ENCODE measurements around the gene UBAC2.

Gene UBAC2

DNA sequence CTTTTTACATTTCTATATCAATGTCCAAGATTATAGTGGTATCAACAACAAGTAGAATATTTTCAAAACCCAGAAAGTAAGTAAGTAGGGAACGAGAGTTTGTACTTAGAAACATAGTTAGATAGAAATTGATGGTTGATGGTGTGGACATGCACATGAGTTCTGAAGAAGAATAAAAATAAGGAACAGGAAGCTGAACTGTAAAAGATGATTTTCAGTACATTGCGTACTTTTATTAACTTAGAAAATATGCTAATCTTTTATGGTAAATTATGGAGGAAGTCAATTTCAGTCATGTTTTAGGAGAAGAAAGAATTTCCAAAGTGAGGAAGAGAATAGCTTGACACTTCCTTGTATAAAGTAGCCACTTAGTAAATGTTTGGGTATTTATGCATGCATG lies 69.9 kb downstream of the UBAC2 start:
- no peak for DNase-seq (ENCODE audit: low read depth in 3 of 3)

DNA sequence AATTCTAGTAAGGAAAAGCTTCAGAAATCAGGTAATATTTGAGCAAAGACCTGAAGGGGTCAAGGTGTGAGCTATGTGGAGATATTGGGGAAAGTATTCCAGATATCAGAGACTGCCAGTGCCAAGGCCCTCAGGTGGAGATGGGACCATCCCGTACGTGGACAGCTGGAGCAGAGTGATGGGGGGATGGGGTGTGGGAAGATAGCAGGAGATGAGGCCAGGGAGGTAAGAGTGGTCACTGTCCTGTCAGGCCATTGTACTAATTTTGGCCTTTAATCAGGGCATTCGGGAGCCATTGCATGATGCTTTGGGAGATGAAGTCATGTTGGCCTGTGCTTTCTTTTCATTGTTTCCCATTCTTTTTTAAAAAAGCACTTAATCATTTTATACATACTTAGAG lies 70.6 kb downstream of the UBAC2 start:
- DNase-seq (ENCODE audit: low read depth in 3 of 3): no peak

- DNase-seq (ENCODE audit: low read depth in 3 of 3): no peak
These were observed 71.8 kb downstream of the UBAC2 start for GRCh38 chr13:99272481-99272880.

DNA sequence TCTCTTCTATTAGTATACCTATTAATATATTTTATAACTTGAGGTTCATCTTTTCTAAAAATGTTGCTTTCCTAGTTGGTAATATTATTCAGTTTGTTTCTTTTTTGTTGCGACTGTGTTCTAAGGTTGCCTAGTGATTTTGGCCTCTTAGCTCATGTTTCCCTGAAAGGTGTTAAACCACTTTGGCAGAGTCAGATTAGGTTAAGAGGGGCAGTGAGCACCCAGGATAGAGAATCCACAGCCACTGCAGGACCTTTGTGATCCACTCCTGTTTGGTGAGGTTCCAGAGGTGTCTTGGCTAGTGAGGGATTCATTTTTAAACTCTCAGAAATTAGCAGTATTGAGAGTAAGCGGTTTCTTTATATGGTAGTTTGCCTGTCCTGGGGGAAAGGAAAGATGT lies 72.5 kb downstream of the UBAC2 start:
- no peak for DNase-seq (ENCODE audit: low read depth in 3 of 3)

DNA sequence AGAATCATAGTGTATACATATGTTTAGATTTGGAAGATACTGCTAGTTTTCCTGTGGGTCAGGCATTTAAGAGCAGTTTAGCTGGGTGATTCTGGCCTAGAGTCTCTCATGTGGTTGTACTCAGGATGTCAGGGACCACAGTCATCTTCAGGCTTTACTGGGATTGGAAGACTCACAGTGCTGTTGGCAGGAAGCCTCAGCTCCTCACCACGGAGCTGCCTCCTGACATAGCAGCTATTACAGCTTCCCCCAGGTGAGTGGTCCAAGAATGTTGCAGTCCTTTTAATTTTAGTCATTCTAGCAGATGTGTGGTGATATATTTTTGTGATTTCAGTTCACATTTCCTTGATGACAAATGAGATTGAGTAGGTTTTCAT lies 74.4 kb downstream of the UBAC2 start:
- no peak for DNase-seq (ENCODE audit: low read depth in 3 of 3)

- DNase-seq (ENCODE audit: low read depth in 3 of 3): no peak
These were observed 76.1 kb downstream of the UBAC2 start for GRCh38 chr13:99276706-99277105.

- no peak for DNase-seq (ENCODE audit: low read depth in 3 of 3)
These were observed 77.0 kb downstream of the UBAC2 start for GRCh38 chr13:99277629-99278028.

DNA sequence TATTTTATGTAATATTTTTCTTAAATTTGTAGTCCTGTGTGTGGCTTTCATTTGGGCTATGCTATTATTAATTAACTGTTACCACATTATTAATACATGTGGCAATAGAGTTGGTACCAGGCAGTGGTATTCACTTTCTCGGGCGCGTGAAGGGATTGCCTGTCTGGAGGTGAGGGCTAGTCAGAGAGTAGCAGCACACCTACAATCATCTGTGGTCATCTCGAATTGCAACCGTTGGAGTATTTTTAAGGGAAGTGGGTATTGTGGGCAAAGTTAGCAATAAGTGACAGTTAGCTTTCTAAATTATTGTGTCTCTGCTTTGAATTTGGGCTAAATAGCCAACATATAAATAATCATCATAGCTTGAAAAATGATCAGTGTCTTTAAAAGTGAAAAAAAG lies 77.5 kb downstream of the UBAC2 start:
- DNase-seq (ENCODE audit: low read depth in 3 of 3): no peak

DNA sequence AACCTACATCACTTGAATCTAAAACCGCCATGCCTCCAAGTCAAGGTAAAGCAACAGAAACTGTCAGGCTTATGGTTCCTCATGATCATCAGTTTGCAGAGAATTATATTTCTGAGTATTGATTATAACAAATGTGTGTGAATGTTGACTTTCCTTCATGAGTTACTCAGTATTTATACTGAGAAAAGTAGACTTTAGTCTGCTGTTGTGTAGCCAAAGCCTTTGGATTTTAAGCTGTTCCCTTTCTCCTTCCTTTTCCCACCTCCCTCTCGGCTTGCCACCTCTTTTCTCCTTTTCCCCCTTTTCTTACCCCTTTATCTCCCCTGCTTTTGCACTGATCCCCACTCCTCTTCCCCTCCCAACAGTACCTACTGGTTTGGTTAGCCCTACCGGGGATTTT lies 78.2 kb downstream of the UBAC2 start:
- DNase-seq (ENCODE audit: low read depth in 3 of 3): no peak

DNA sequence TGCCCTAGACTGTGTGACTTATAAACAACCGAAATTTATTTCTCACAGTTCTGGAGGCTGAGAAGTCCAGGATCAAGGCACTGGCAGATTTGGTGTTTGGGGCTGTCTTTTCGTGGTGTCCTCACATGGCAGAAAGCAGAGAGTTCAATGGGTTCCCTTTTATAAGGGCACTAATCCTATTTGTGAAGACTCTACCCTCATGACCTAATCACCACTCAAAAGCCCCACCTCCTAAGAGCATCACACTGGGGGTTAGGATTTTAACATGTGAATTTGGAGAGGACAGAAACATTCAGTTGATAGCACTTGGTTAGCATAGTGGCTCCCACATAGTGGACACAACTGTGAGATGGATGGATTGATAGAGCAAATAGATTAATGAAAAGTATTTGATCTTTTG lies 79.0 kb downstream of the UBAC2 start:
- no peak for DNase-seq (ENCODE audit: low read depth in 3 of 3)

- no peak for DNase-seq (ENCODE audit: low read depth in 3 of 3)
These were observed 79.5 kb downstream of the UBAC2 start for GRCh38 chr13:99280166-99280565.

- no peak for DNase-seq (ENCODE audit: low read depth in 3 of 3)
These were observed 81.2 kb downstream of the UBAC2 start for GRCh38 chr13:99281811-99282263.

DNA sequence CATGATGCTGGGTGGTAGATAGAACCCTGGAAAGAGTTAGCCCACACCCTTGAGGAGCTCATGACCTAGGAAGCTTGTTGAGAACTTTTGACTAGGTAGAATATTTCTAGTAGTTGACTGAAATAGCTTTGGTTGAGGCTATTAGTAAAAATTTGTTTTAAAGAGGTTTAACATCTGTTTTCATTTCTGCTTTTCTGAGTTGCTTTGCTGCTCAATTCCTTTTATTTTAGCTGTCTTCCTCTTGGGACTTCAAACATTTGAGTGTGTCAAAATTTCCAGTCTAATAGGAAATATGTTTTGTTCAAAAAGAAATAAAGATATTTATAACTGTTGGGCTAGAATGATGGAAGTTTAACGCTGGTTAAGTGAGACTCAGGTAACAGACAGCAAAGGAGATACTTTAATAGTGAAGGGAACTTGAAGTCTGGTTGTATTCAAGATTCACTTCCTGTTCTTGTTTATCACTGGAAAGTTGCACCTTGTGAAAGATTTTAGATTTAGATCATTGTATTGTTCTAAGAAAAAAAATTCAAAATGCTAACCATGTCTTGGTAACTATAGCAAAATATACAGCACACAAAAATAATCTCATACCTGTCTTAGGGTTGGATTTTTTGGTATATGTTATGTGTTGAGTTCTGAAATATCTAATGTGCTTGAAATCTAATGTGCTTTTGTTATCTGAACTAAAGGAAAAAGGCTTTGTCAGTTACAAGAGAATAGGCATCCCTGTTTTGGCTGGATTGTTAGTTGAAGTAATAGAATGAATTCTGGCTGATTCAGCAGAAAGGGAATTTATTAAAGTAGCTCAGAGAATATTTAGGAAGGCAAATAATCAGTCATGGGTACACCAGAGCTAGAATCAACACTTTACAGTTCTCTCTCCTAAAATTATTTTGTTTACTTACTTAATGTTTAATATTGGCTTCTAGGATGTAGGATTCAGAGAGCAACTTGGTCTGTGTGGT lies 81.9 kb downstream of the UBAC2 start:
- DNase-seq (ENCODE audit: low read depth in 3 of 3): no peak

- DNase-seq (ENCODE audit: low read depth in 3 of 3): no peak
These were observed 85.0 kb downstream of the UBAC2 start for GRCh38 chr13:99285432-99286182.

DNA sequence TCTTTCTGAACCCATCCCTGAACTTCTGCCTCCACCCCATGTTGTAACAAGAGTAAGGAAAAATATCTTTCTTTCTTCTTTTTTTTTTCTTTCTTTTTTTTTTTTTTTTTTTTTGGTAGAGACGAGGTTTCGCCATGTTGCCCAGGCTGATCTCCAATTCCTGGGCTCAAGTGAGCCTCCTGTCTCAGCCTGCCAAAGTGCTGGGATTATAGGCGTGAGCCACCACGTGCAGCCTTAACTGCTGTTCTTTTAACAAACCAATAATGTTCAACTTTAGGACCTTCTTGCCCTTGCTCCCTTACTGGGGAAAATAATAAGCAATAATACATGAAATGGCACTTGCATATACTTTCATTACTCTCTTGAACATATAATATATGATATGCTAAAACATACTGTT lies 86.9 kb downstream of the UBAC2 start:
- no peak for DNase-seq (ENCODE audit: low read depth in 3 of 3)

DNA sequence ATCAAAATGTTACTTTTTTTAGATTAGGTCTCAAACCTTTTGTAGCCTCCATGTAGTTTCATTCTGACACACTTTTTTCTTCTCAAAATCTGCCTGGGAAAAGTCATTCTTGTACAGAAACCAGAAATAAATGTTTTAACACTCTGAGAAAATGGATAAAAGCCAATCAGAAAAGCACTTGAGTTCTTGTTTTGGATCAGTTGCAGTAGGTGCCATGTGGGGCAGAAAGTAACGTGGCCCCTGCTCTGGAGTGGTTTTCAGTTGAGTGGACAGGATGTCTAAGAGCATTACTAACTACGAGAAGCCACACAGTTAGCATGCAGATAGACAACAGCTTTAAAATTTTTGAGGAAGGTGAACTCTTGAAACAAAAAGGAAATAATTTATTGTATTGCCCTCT lies 87.4 kb downstream of the UBAC2 start:
- DNase-seq (ENCODE audit: low read depth in 3 of 3): no peak

GRCh38 chr13:99289271-99289670 lies 88.6 kb downstream of the UBAC2 start:
- no peak for DNase-seq (ENCODE audit: low read depth in 3 of 3)

GRCh38 chr13:99289674-99290337 lies 89.2 kb downstream of the UBAC2 start:
- no peak for DNase-seq (ENCODE audit: low read depth in 3 of 3)

DNA sequence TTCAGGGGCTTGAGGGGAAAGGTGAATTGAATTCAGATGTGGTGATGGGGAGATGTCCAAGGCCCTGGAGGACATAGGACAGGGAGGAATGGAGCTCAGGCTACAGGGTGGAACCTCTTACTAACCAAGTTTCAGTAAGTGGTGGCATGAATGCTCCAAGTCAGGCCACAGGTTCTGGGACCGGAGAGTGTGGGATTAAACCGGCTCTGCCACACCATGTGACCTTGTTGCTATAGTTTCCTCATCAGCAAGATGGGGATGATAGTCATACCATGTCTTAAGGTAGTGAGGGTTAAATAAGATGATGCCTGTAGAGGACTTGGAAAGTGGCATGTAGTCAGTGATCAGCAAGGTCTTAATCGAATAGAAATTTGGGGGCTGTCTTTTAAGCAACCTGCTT lies 90.2 kb downstream of the UBAC2 start:
- DNase-seq (ENCODE audit: low read depth in 3 of 3): no peak

- no peak for DNase-seq (ENCODE audit: low read depth in 3 of 3)
These were observed 92.5 kb downstream of the UBAC2 start for GRCh38 chr13:99293178-99293577.

GRCh38 chr13:99294198-99294597 lies 93.5 kb downstream of the UBAC2 start:
- no peak for DNase-seq (ENCODE audit: low read depth in 3 of 3)

GRCh38 chr13:99294958-99295357 lies 94.3 kb downstream of the UBAC2 start:
- DNase-seq (ENCODE audit: low read depth in 3 of 3): no peak
